ENCODE results near the gene GALNT4. TPM values are rescaled to one million over a fixed set of nuclear protein-coding genes. Genes with fewer than 3 reads are reported as not detected.

Gene GALNT4
- total and polyA plus RNA-seq, 10 of the 15 experiments (the other 5 are each of a cell fraction or from before 2014, with no cell fraction given): 0.90 to 2.9 (median 1.8) TPM

DNA sequence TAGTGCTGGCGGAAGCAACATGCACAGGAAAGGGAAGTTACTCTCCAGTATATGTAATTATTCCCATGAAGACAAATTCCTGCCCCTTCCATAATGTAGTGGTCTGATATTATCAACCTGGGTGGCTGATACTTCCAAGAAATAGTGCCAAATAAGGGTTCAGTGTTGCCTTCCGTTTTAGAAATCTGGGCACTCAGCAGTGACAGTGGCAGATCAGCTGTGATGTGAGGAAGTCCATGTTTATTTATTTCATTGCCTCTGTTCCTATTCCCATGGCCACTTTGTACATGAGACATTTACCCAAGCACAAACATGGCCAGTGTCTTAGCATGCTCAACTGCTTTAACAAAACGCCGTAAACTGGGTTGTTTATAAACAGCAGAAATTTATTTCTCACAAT is 21.6 kb upstream of the GALNT4 start:
- DNase-seq (ENCODE audit: low read depth, low spot score) (no peak), ATAC-seq (no peak), FAIRE-seq (no peak)
- no peaks in the 10 kb centered on the region for H3K27me3 ChIP-seq (replicated peaks in 1 of 2; ENCODE audit: control insufficient read depth in 2 of 2, insufficient read depth in 2 of 2, low read length in 1 of 2)
- ChIA-PET POLR2A (no interaction called here), CTCF (interaction anchor here (4.8 to 6.8 kb wide), 2 partner anchors 468 to 557 kb away, joined by 70 to 95 read pairs; no protein-coding TSS in a partner anchor), SMC1A (ENCODE audit: uncharacterized antibody, unreplicated experiment) (interaction anchor here (1.0 to 8.1 kb wide), 5 partner anchors 12 to 559 kb away, joined by 3 to 93 read pairs (median 7); no protein-coding TSS in a partner anchor), RAD21 (ENCODE audit: unreplicated experiment) (interaction anchor here (3.5 kb wide), 1 partner anchor 468 kb away, joined by 17 read pairs; no protein-coding TSS in a partner anchor)
- H3K4me3 ChIP-seq: no peak overlapping the region
- no peak overlapping the region for H2AFZ ChIP-seq (ENCODE audit: control insufficient read depth, low read depth, low read length)
- H3K79me2 ChIP-seq (ENCODE audit: control insufficient read depth, insufficient read depth, low read length): no peaks in the 10 kb centered on the region
- H3K36me3 ChIP-seq (ENCODE audit: control insufficient read depth in 2 of 2, insufficient read depth in 2 of 2, low read length in 1 of 2): no peaks in the 10 kb centered on the region
- BruUV-seq (replicated peaks): no TSS peak
- 95% methylated on average over 4 of the region's 4 CpGs for WGBS (ENCODE audit: insufficient coverage, insufficient replicate concordance, low lambda C conversion rate, missing lambda C conversion rate)
- H3K9me3 ChIP-seq (replicated peaks; ENCODE audit: control insufficient read depth, insufficient read depth, low read length): no peaks in the 10 kb centered on the region
- TF ChIP-seq KLF5 (IDR thresholded peaks at IDR 0.05; ENCODE audit: partially characterized antibody) (no peak), CBX5 (IDR thresholded peaks at IDR 0.05; ENCODE audit: low read depth) (no peak), POLR2AphosphoS5 (IDR thresholded peaks at IDR 0.05; ENCODE audit: low read length) (no peak), CHD4 (IDR thresholded peaks at IDR 0.05) (no peak), RB1 (IDR thresholded peaks at IDR 0.05; ENCODE audit: borderline replicate concordance) (no peak), HCFC1 (IDR thresholded peaks at IDR 0.05; ENCODE audit: low read length) (no peak), TBL1XR1 (IDR thresholded peaks at IDR 0.05; ENCODE audit: low read depth, low read length) (no peak), CBFB (IDR thresholded peaks at IDR 0.05; ENCODE audit: low read depth) (no peak), FOXK2 (IDR thresholded peaks at IDR 0.05) (no peak), TAF1 (IDR thresholded peaks at IDR 0.05; ENCODE audit: borderline replicate concordance, low read depth, low read length) (no peak)
- TF ChIP-seq, protein P1, sequence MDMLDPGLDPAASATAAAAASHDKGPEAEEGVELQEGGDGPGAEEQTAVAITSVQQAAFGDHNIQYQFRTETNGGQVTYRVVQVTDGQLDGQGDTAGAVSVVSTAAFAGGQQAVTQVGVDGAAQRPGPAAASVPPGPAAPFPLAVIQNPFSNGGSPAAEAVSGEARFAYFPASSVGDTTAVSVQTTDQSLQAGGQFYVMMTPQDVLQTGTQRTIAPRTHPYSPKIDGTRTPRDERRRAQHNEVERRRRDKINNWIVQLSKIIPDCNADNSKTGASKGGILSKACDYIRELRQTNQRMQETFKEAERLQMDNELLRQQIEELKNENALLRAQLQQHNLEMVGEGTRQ (IDR thresholded peaks at IDR 0.05; ENCODE audit: borderline replicate concordance, low read depth, low read length): no peak
- TF ChIP-seq, protein P2, sequence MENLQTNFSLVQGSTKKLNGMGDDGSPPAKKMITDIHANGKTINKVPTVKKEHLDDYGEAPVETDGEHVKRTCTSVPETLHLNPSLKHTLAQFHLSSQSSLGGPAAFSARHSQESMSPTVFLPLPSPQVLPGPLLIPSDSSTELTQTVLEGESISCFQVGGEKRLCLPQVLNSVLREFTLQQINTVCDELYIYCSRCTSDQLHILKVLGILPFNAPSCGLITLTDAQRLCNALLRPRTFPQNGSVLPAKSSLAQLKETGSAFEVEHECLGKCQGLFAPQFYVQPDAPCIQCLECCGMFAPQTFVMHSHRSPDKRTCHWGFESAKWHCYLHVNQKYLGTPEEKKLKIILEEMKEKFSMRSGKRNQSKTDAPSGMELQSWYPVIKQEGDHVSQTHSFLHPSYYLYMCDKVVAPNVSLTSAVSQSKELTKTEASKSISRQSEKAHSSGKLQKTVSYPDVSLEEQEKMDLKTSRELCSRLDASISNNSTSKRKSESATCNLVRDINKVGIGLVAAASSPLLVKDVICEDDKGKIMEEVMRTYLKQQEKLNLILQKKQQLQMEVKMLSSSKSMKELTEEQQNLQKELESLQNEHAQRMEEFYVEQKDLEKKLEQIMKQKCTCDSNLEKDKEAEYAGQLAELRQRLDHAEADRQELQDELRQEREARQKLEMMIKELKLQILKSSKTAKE (IDR thresholded peaks at IDR 0.05; ENCODE audit: low read depth, poor library complexity, severe bottlenecking): no peak
- in situ Hi-C loops (cut with MboI) (loop anchor here (10.0 kb wide), 1 partner anchor 709 kb away; no protein-coding TSS in a partner anchor), intact Hi-C loops (cut with micrococcal nuclease; ENCODE audit: unreplicated experiment) (loop anchor here (10.0 kb wide), 1 partner anchor 1409 kb away; the partner anchor contains the start of gene CCER1)
- peaks cover 4% of the 10 kb centered on the region; the same call in 1 of the 2 replicates for H3K4me1 ChIP-seq (ENCODE audit: control insufficient read depth, insufficient read depth, low read length)
- H3K27ac ChIP-seq (ENCODE audit: control insufficient read depth, insufficient read depth): no peak overlapping the region
- H3K4me2 ChIP-seq (ENCODE audit: control insufficient read depth, insufficient read depth): no peak overlapping the region
- no peaks in the 10 kb centered on the region for H4K20me1 ChIP-seq (ENCODE audit: control insufficient read depth, insufficient read depth)
- no peak overlapping the region for H3K9ac ChIP-seq (ENCODE audit: control insufficient read depth, insufficient read depth, low read length)
